K562 (cell line): ENCODE measurements around the gene ESPN. TPM values are rescaled to one million over a fixed set of nuclear protein-coding genes. Genes with fewer than 3 reads are reported as not detected.

Experiments
- ATAC-seq: fragments of 200-7000 bp; cut with Tn5 transposase; 3 replicates; pipeline ENCODE4 v1.9.1; 2020; ENCODE audit warnings: moderate library complexity
- BruUV-seq: library from RNA; stranded (reverse); fragments of 400-500 nt; replicated peaks from 2 replicates; lab custom pipeline; 2021; lab: Mats Ljungman, UMichigan
- CTCF ChIA-PET: fragments of 300-600 bp; formaldehyde crosslinking; extraction: SDS; loops from one replicate; lab custom pipeline; 2021; ENCODE audit warnings: low intra/inter-chr PET ratio; lab: Yijun Ruan, JAX
- POLR2A ChIA-PET: fragments of 300-600, 350-650 bp; sonication (Branson Sonifier 250); formaldehyde crosslinking; extraction: SDS; loops from one replicate; lab custom pipeline; 2021; ENCODE audit warnings: antibody characterized with exemption, inconsistent platforms; lab: Yijun Ruan, JAX
- DNase-seq, 4 experiments: peaks; one replicate each; pipeline versions ENCODE4 v3.0.0 to v3.0.0-alpha.2; 2011 to 2018; ENCODE audit warnings: low spot score in 3 of 4, mixed read lengths in 3 of 4; ENCODE audit errors: extremely low read depth in 1 of 4
- FAIRE-seq: peaks from 2 replicates; lab custom pipeline; 2011; peaks lifted over from hg19 to GRCh38; lab: Jason Lieb, UNC
- H2AFZ ChIP-seq: 2 replicates; pipeline ENCODE4 v1.6.0; 2011; ENCODE audit warnings: low read depth, low read length, control low read depth, inconsistent platforms
- H3K27ac ChIP-seq: fragments of 200-600 bp; 3 replicates; pipeline ENCODE4 v1.8.0; 2011; ENCODE audit warnings: low read depth, mild to moderate bottlenecking, control low read depth, inconsistent platforms, low read length, moderate library complexity, mixed read lengths; ENCODE audit errors: extremely low read depth
- H3K27me3 ChIP-seq, 2 experiments: fragments of 300-600 bp in 1 of 2; 2 replicates in 1 of 2; 3 replicates in 1 of 2; pipeline versions ENCODE4 v1.6.0 to v1.8.0; 2011; ENCODE audit warnings: inconsistent platforms in 2 of 2, low read length in 2 of 2, mild to moderate bottlenecking in 1 of 2, mixed read lengths in 1 of 2, moderate library complexity in 1 of 2; ENCODE audit not compliant: control insufficient read depth in 2 of 2, insufficient read depth in 2 of 2
- H3K36me3 ChIP-seq: fragments of 300-600 bp; 3 replicates; pipeline ENCODE4 v1.8.0; 2011; ENCODE audit warnings: mild to moderate bottlenecking, low read length, inconsistent platforms; ENCODE audit not compliant: control insufficient read depth, insufficient read depth
- H3K4me1 ChIP-seq, 2 experiments: fragments of 200-600 bp in 1 of 2; replicated peaks in 1 of 2; 2 replicates in 1 of 2; 3 replicates in 1 of 2; pipeline versions ENCODE4 v1.5.1 to v1.8.0; 2011; ENCODE audit warnings: inconsistent platforms in 2 of 2, low read length in 2 of 2, mild to moderate bottlenecking in 1 of 2, mixed read lengths in 1 of 2, moderate library complexity in 1 of 2; ENCODE audit not compliant: control insufficient read depth in 2 of 2, insufficient read depth in 2 of 2
- H3K4me2 ChIP-seq: 2 replicates; pipeline ENCODE4 v1.6.1; 2011; ENCODE audit warnings: low read length, control low read depth, inconsistent platforms, mixed read lengths; ENCODE audit not compliant: insufficient read depth
- H3K4me3 ChIP-seq: fragments of 200-600 bp; sonication (generic), shearing (Covaris generic); 2 replicates; pipeline ENCODE4 v1.5.1; 2016; ENCODE audit warnings: control low read depth, inconsistent platforms
- H3K79me2 ChIP-seq: fragments of 200-600 bp; 3 replicates; pipeline ENCODE4 v1.8.0; 2011; ENCODE audit warnings: low read length, inconsistent platforms; ENCODE audit not compliant: control insufficient read depth, insufficient read depth
- H3K9ac ChIP-seq, 2 experiments: 2 replicates each; pipeline versions ENCODE4 v1.6.0 to v1.6.1; 2011; ENCODE audit warnings: low read depth in 2 of 2, low read length in 2 of 2, control low read depth in 1 of 2, inconsistent platforms in 1 of 2, mild to moderate bottlenecking in 1 of 2, mixed read lengths in 1 of 2; ENCODE audit not compliant: insufficient read depth in 1 of 2
- H3K9me1 ChIP-seq: one replicate; pipeline ENCODE4 v1.6.0; 2011; ENCODE audit warnings: inconsistent platforms, mild to moderate bottlenecking, low read length, moderate library complexity; ENCODE audit not compliant: control insufficient read depth, insufficient read depth
- H3K9me3 ChIP-seq: replicated peaks from 2 replicates; pipeline ENCODE4 v1.5.1; 2011; ENCODE audit warnings: low read depth, low read length, inconsistent platforms; ENCODE audit not compliant: control insufficient read depth, insufficient read depth
- H4K20me1 ChIP-seq: replicated peaks from 2 replicates; pipeline ENCODE4 v1.6.1; 2011; ENCODE audit warnings: low read length, inconsistent platforms, mixed read lengths; ENCODE audit not compliant: control insufficient read depth, insufficient read depth
- ETV6 ChIP-seq, 3 experiments: fragments of 150-350 bp in 1 of 3; sonication (generic) in 1 of 3; formaldehyde crosslinking in 1 of 3; IDR thresholded peaks; 2 replicates each; pipeline versions ENCODE4 v1.6.1 to v1.8.0; 2014 to 2022; ENCODE audit warnings: borderline replicate concordance in 2 of 3, low read depth in 2 of 3, antibody characterized with exemption in 1 of 3, low read length in 1 of 3, mild to moderate bottlenecking in 1 of 3, missing genetic modification reagents in 1 of 3
- FUS ChIP-seq: fragments of 200-400 bp; formaldehyde crosslinking; optimal IDR thresholded peaks from 2 replicates; pipeline ENCODE3; 2017; ENCODE audit warnings: low read depth, low read length
- GABPB2 ChIP-seq: fragments of 250-450 bp; sonication (Bioruptor Pico); conservative IDR thresholded peaks from 2 replicates; pipeline ENCODE4 v1.5.1; 2021; ENCODE audit warnings: mild to moderate bottlenecking
- HMG20B ChIP-seq: fragments of 250-450 bp; sonication (Bioruptor Pico); IDR thresholded peaks from 2 replicates; pipeline ENCODE4 v1.5.0; 2021; ENCODE audit warnings: mild to moderate bottlenecking
- KAT7 ChIP-seq: sonication (generic); formaldehyde crosslinking; IDR thresholded peaks from 2 replicates; pipeline ENCODE4 v1.8.0; 2022; ENCODE audit warnings: missing genetic modification reagents, mild to moderate bottlenecking, borderline replicate concordance
- KDM2B ChIP-seq: fragments of 250-450 bp; sonication (Bioruptor Pico); IDR thresholded peaks from 2 replicates; pipeline ENCODE4 v1.8.0; 2021; ENCODE audit warnings: mild to moderate bottlenecking, moderate library complexity
- RUNX1 ChIP-seq: sonication (generic); IDR thresholded peaks from 2 replicates; pipeline ENCODE4 v1.6.1; 2016; ENCODE audit warnings: antibody characterized with exemption, low read depth
- SMARCC2 ChIP-seq: fragments of 450-650 bp; IDR thresholded peaks from 2 replicates; pipeline ENCODE4 v1.6.1; 2017; ENCODE audit warnings: antibody characterized with exemption, moderate library complexity, mild to moderate bottlenecking, low read depth
- TRIM28 ChIP-seq: fragments of 450-650 bp; IDR thresholded peaks from 2 replicates; pipeline ENCODE4 v1.6.1; 2017
- U2AF1 ChIP-seq: fragments of 200-400 bp; formaldehyde crosslinking; optimal IDR thresholded peaks from 2 replicates; pipeline ENCODE3; 2017; ENCODE audit warnings: mild to moderate bottlenecking, low read depth, low read length, moderate library complexity
- ZNF408 ChIP-seq: fragments of 250-450 bp; sonication (Bioruptor Pico); IDR thresholded peaks from 2 replicates; pipeline ENCODE4 v1.4.0; 2020; ENCODE audit warnings: low read depth, mild to moderate bottlenecking, moderate library complexity
- ZNF431 ChIP-seq: sonication (generic); formaldehyde crosslinking; IDR thresholded peaks from 2 replicates; pipeline ENCODE4 v1.8.0; 2022; ENCODE audit warnings: mild to moderate bottlenecking, missing genetic modification reagents
- WGBS: fragments of 100-300 bp; shearing (Covaris generic); methylation state at CpG from one replicate; pipeline ENCODE4 v1.1.6; 2016; ENCODE audit warnings: low coverage, mixed read lengths; ENCODE audit not compliant: insufficient coverage; ENCODE audit errors: missing lambda C conversion rate; 5-methylcytosine and 5-hydroxymethylcytosine counted together
- in situ Hi-C: fragments of 300-500 bp; cut with MboI; formaldehyde crosslinking; loops from 4 replicates; pipeline ENCODE4 v1.15.0; 2018; ENCODE audit warnings: inconsistent platforms, mixed read lengths
- intact Hi-C: fragments of 100-400 bp; cut with micrococcal nuclease; formaldehyde crosslinking; loops from 2 replicates; pipeline ENCODE4 v1.14.2; 2022
- polyA plus RNA-seq, 8 experiments: library from polyadenylated mRNA; depleted of rRNA in 4 of 8; stranded (reverse) in 5 of 8; unstranded in 3 of 8; fragments of >200 nt; fragmentation: Nextera tagmentation in 2 of 8; fragmentation: Illumina TruSeq in 1 of 8; extraction: Ambion mirVana in 2 of 8; extraction: Trizol in 1 of 8; gene quantifications; 2 replicates each; pipeline versions ENCODE4 v1.2.1 to v1.2.3, GENCODE V29; 2011 to 2014; ENCODE audit warnings: inconsistent platforms in 1 of 8, missing spikeins in 1 of 8
- total RNA-seq, 7 experiments: library from RNA; depleted of rRNA in 6 of 7; stranded (reverse); fragments of >200 nt in 6 of 7; fragmentation: Illumina TruSeq in 2 of 7; extraction: Trizol in 2 of 7; gene quantifications; 2 replicates each; pipeline versions ENCODE4 v1.2.1 to v1.2.3, GENCODE V29; 2011 to 2021; ENCODE audit warnings: low replicate concordance in 1 of 7
- TF ChIP-seq, protein P1 (sequence below): sonication (generic); formaldehyde crosslinking; IDR thresholded peaks from 2 replicates; pipeline ENCODE4 v1.4.0; 2020; ENCODE audit warnings: mild to moderate bottlenecking, missing genetic modification reagents

Gene ESPN
- total and polyA plus RNA-seq, 9 of the 15 experiments (the other 6 are each of a cell fraction or from before 2014, with no cell fraction given), result 0.07 to 1.2 (median 0.45) TPM; not detected in 3

DNA sequence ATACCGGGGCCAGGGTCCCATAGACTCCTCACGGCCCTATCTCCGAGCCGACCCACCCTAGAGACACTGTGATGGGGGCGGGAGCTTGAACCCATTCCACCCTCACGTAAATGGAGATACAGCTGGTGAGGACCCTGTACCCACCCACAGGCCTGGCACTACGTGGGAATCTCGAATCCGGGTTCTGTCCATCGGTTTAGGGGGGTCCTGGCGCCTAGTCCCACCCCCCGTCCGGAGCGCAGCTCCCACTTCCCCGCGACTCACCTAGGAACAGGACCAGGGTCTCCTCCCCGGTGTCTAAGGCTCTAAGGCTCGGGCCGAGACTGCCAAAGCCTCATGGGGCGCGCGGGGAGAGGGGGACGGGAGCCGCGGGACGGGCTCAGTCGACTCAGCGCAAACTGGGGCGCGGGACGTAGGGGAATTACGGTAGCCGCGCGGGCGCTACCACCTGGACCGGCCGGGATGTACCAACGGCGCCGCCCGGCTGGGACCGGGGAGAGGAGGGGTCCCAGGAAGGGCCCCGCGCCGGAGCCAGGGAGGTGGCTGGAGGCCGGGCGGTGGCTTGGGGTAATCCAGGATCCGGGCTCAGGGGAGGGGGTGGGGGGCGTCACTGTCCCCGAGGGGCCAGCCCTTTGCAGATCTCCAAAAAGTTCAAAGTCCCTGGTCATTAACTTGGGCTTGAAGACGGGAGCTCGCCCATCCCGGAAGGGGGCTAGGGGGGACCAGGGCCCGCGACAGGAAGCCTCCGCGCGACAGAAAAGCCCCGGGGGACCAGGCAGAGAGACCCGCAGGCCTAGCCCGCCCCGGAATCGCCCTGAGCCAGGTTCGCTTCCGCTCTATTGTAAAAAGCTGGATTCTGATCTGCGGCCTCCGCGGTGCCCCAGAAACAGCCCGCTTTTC, 65.9 kb downstream of the ESPN start (continued):
- TF ChIP-seq KAT7 (CRISPR knock-in tag) (no peak), KDM2B (CRISPR knock-in tag) (0 out of 2 replicates have a peak, but pooled peaks have one; percentile 10)

- Histone ChIP-seq H3K9me3 (no peaks in the 10 kb centered on the region), H3K27me3 (peaks cover 17 to 71% of the 10 kb centered on the region in 2 experiments; a peak in 4 of 5 replicates), H3K9ac (no peak overlapping the region), H4K20me1 (peaks cover 34% of the 10 kb centered on the region), H3K9me1 (peaks cover 4% of the 10 kb centered on the region), H3K4me1 (peaks cover 4 to 35% of the 10 kb centered on the region in 2 experiments; a peak in 2 of 5 replicates), H3K4me3 (peak overlapping the region; percentile 40; the same call in 1 of the 2 replicates), H3K4me2 (no peak overlapping the region), H2AFZ (peak overlapping the region; percentile 80; the same call in 1 of the 2 replicates), H3K27ac (no peak overlapping the region), H3K79me2 (no peaks in the 10 kb centered on the region), H3K36me3 (no peaks in the 10 kb centered on the region)
- no peak for FAIRE-seq
- BruUV-seq, result no TSS peak
- CTCF ChIA-PET, result interaction anchor here (2.1 kb wide), 1 partner anchor 155 kb away, joined by 14 read pairs; no protein-coding TSS in a partner anchor
- DNase-seq, result no peak
- no peak for TF ChIP-seq TRIM28
- no peak for TF ChIP-seq GABPB2 (CRISPR knock-in tag)
- TF ChIP-seq HMG20B (CRISPR knock-in tag), result no peak
- TF ChIP-seq SMARCC2, result no peak
- TF ChIP-seq ZNF408 (CRISPR knock-in tag), result no peak
- TF ChIP-seq RUNX1, result no peak
- TF ChIP-seq FUS, result no peak
- TF ChIP-seq U2AF1, result no peak
- TF ChIP-seq ETV6 (IDR thresholded peaks at IDR 0.05; ENCODE audit: borderline replicate concordance in 1 of 2, low read depth in 2 of 2, low read length in 1 of 2), result no peak
- no peak for TF ChIP-seq ETV6 (CRISPR knock-in tag; IDR thresholded peaks at IDR 0.05; ENCODE audit: borderline replicate concordance)
- TF ChIP-seq ZNF431 (CRISPR knock-in tag), result no peak
- TF ChIP-seq, protein P1, sequence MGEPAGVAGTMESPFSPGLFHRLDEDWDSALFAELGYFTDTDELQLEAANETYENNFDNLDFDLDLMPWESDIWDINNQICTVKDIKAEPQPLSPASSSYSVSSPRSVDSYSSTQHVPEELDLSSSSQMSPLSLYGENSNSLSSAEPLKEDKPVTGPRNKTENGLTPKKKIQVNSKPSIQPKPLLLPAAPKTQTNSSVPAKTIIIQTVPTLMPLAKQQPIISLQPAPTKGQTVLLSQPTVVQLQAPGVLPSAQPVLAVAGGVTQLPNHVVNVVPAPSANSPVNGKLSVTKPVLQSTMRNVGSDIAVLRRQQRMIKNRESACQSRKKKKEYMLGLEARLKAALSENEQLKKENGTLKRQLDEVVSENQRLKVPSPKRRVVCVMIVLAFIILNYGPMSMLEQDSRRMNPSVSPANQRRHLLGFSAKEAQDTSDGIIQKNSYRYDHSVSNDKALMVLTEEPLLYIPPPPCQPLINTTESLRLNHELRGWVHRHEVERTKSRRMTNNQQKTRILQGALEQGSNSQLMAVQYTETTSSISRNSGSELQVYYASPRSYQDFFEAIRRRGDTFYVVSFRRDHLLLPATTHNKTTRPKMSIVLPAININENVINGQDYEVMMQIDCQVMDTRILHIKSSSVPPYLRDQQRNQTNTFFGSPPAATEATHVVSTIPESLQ (CRISPR knock-in tag), result no peak
- intact Hi-C loops, result no loop called here
- in situ Hi-C loops, result loop anchor here (10.0 to 25.0 kb wide), 2 partner anchors 144 to 721 kb away; no protein-coding TSS in a partner anchor
- POLR2A ChIA-PET, result interaction anchor here (0.6 to 2.0 kb wide), 4 partner anchors 9 to 220 kb away, joined by 3 to 8 read pairs (median 4); no protein-coding TSS in a partner anchor
- no peak for ATAC-seq
- 29% methylated on average over 6 of the region's 6 CpGs for WGBS
Measured at GRCh38 chr1:6491081-6491449, 66.5 kb downstream of the ESPN start.
